Measurements from ENCODE around the gene BTG1.

BTG1 gene

GRCh38 chr12:92164712-92165111, 19.1 kb upstream of the BTG1 start:
- no peak overlapping the region for H3K4me3 Mint-ChIP-seq
- no peaks in the 10 kb centered on the region for H3K27me3 Mint-ChIP-seq
- no peaks in the 10 kb centered on the region for H3K9me3 Mint-ChIP-seq
- no peak for DNase-seq
- no peak overlapping the region for H3K27ac Mint-ChIP-seq
- no peaks in the 10 kb centered on the region for H3K36me3 Mint-ChIP-seq (ENCODE audit: low read depth)
- H3K4me1 Mint-ChIP-seq (ENCODE audit: low read depth), result peaks cover 37% of the 10 kb centered on the region

- Mint-ChIP-seq H3K27me3 (no peaks in the 10 kb centered on the region), H3K4me3 (no peak overlapping the region), H3K36me3 (ENCODE audit: low read depth) (no peaks in the 10 kb centered on the region), H3K27ac (no peak overlapping the region), H3K9me3 (no peaks in the 10 kb centered on the region), H3K4me1 (ENCODE audit: low read depth) (peaks cover 60% of the 10 kb centered on the region)
- no peak for DNase-seq
Measured at GRCh38 chr12:92162079-92162478, 16.4 kb upstream of the BTG1 start.

- peaks cover 64% of the 10 kb centered on the region for H3K4me1 Mint-ChIP-seq (ENCODE audit: low read depth)
- H3K27ac Mint-ChIP-seq, result peak overlapping the region; percentile 74
- DNase-seq, result no peak
- H3K9me3 Mint-ChIP-seq, result no peaks in the 10 kb centered on the region
- no peaks in the 10 kb centered on the region for H3K36me3 Mint-ChIP-seq (ENCODE audit: low read depth)
- peak overlapping the region; percentile 57 for H3K4me3 Mint-ChIP-seq
- H3K27me3 Mint-ChIP-seq, result no peaks in the 10 kb centered on the region
Measured at GRCh38 chr12:92158796-92159439, 13.3 kb upstream of the BTG1 start.

GRCh38 chr12:92156704-92157395, 11.2 kb upstream of the BTG1 start:
- Mint-ChIP-seq H3K9me3 (no peaks in the 10 kb centered on the region), H3K36me3 (ENCODE audit: low read depth) (peaks cover 2% of the 10 kb centered on the region), H3K4me1 (ENCODE audit: low read depth) (peaks cover 54% of the 10 kb centered on the region), H3K27ac (no peak overlapping the region), H3K27me3 (no peaks in the 10 kb centered on the region), H3K4me3 (no peak overlapping the region)
- no peak for DNase-seq

- no peak for DNase-seq
- Mint-ChIP-seq H3K9me3 (no peaks in the 10 kb centered on the region), H3K4me3 (no peak overlapping the region), H3K27ac (no peak overlapping the region), H3K36me3 (ENCODE audit: low read depth) (peaks cover 8% of the 10 kb centered on the region), H3K4me1 (ENCODE audit: low read depth) (peaks cover 50% of the 10 kb centered on the region), H3K27me3 (no peaks in the 10 kb centered on the region)
Measured at GRCh38 chr12:92156139-92156538, 10.5 kb upstream of the BTG1 start.

- Mint-ChIP-seq H3K27ac (no peak overlapping the region), H3K4me3 (no peak overlapping the region), H3K36me3 (ENCODE audit: low read depth) (peaks cover 10% of the 10 kb centered on the region), H3K27me3 (no peaks in the 10 kb centered on the region), H3K9me3 (no peaks in the 10 kb centered on the region), H3K4me1 (ENCODE audit: low read depth) (peaks cover 46% of the 10 kb centered on the region)
- DNase-seq, result no peak
Measured at GRCh38 chr12:92155733-92156132, 10.1 kb upstream of the BTG1 start.

- H3K36me3 Mint-ChIP-seq (ENCODE audit: low read depth), result peaks cover 21% of the 10 kb centered on the region
- no peak overlapping the region for H3K27ac Mint-ChIP-seq
- peaks cover 34% of the 10 kb centered on the region for H3K4me1 Mint-ChIP-seq (ENCODE audit: low read depth)
- no peaks in the 10 kb centered on the region for H3K27me3 Mint-ChIP-seq
- H3K9me3 Mint-ChIP-seq, result no peaks in the 10 kb centered on the region
- DNase-seq, result no peak
- no peak overlapping the region for H3K4me3 Mint-ChIP-seq
Measured at GRCh38 chr12:92151916-92152315, 6.3 kb upstream of the BTG1 start.

GRCh38 chr12:92149563-92149962, 3.9 kb upstream of the BTG1 start:
- H3K27ac Mint-ChIP-seq, result peak overlapping the region; percentile 58
- H3K9me3 Mint-ChIP-seq, result no peaks in the 10 kb centered on the region
- DNase-seq, result no peak
- H3K27me3 Mint-ChIP-seq, result no peaks in the 10 kb centered on the region
- H3K4me3 Mint-ChIP-seq, result no peak overlapping the region
- peaks cover 35% of the 10 kb centered on the region for H3K36me3 Mint-ChIP-seq (ENCODE audit: low read depth)
- H3K4me1 Mint-ChIP-seq (ENCODE audit: low read depth), result peaks cover 30% of the 10 kb centered on the region

GRCh38 chr12:92147491-92147890, 1.8 kb upstream of the BTG1 start:
- H3K36me3 Mint-ChIP-seq (ENCODE audit: low read depth), result peaks cover 56% of the 10 kb centered on the region
- H3K27ac Mint-ChIP-seq, result peak overlapping the region; percentile 99
- no peaks in the 10 kb centered on the region for H3K9me3 Mint-ChIP-seq
- no peaks in the 10 kb centered on the region for H3K27me3 Mint-ChIP-seq
- no peak for DNase-seq
- H3K4me1 Mint-ChIP-seq (ENCODE audit: low read depth), result peaks cover 43% of the 10 kb centered on the region
- H3K4me3 Mint-ChIP-seq, result peak overlapping the region; percentile 100

GRCh38 chr12:92146497-92147224, 1.0 kb upstream of the BTG1 start:
- H3K27ac Mint-ChIP-seq, result peak overlapping the region; percentile 99
- no peaks in the 10 kb centered on the region for H3K27me3 Mint-ChIP-seq
- peak overlapping the region; percentile 100 for H3K4me3 Mint-ChIP-seq
- peaks cover 61% of the 10 kb centered on the region for H3K36me3 Mint-ChIP-seq (ENCODE audit: low read depth)
- peaks cover 43% of the 10 kb centered on the region for H3K4me1 Mint-ChIP-seq (ENCODE audit: low read depth)
- H3K9me3 Mint-ChIP-seq, result no peaks in the 10 kb centered on the region
- DNase-seq, result no peak

- Mint-ChIP-seq H3K27ac (peak overlapping the region; percentile 99), H3K4me3 (peak overlapping the region; percentile 100), H3K9me3 (no peaks in the 10 kb centered on the region), H3K27me3 (no peaks in the 10 kb centered on the region), H3K4me1 (ENCODE audit: low read depth) (peaks cover 45% of the 10 kb centered on the region), H3K36me3 (ENCODE audit: low read depth) (peaks cover 64% of the 10 kb centered on the region)
- DNase-seq, result no peak
Measured at GRCh38 chr12:92145481-92145730, 240 bp downstream of the BTG1 start.

- Mint-ChIP-seq H3K27ac (peak overlapping the region; percentile 99), H3K9me3 (no peaks in the 10 kb centered on the region), H3K4me1 (ENCODE audit: low read depth) (peaks cover 46% of the 10 kb centered on the region), H3K27me3 (no peaks in the 10 kb centered on the region), H3K36me3 (ENCODE audit: low read depth) (peaks cover 64% of the 10 kb centered on the region), H3K4me3 (peak overlapping the region; percentile 100)
- DNase-seq, result peak; percentile 74
Measured at GRCh38 chr12:92144631-92145480, 790 bp downstream of the BTG1 start.

- Mint-ChIP-seq H3K9me3 (no peaks in the 10 kb centered on the region), H3K27me3 (no peaks in the 10 kb centered on the region), H3K36me3 (ENCODE audit: low read depth) (peaks cover 70% of the 10 kb centered on the region), H3K4me3 (peak overlapping the region; percentile 100), H3K27ac (peak overlapping the region; percentile 99), H3K4me1 (ENCODE audit: low read depth) (peaks cover 49% of the 10 kb centered on the region)
- DNase-seq, result peak; percentile 74
Measured at GRCh38 chr12:92143686-92144630, 1.7 kb downstream of the BTG1 start.

- H3K9me3 Mint-ChIP-seq, result no peaks in the 10 kb centered on the region
- H3K36me3 Mint-ChIP-seq (ENCODE audit: low read depth), result peaks cover 77% of the 10 kb centered on the region
- peak overlapping the region; percentile 99 for H3K27ac Mint-ChIP-seq
- H3K4me3 Mint-ChIP-seq, result peak overlapping the region; percentile 100
- no peaks in the 10 kb centered on the region for H3K27me3 Mint-ChIP-seq
- H3K4me1 Mint-ChIP-seq (ENCODE audit: low read depth), result peaks cover 50% of the 10 kb centered on the region
- DNase-seq, result no peak
Measured at GRCh38 chr12:92143258-92143657, 2.4 kb downstream of the BTG1 start.

All from activated T-cell treated with anti-CD3 and anti-CD28 coated beads, Interleukin-2, amount 50 U/mL, for 24 hours (primary cell).